BE2C (cell line): ENCODE measurements around the gene PRTN3.

Experiments used
- DNase-seq: peaks from one replicate; pipeline ENCODE4 v3.0.0-alpha.2; 2020
- H3K27me3 ChIP-seq: fragments of 250-450 bp; sonication (Bioruptor Pico); 2 replicates; pipeline ENCODE4 v1.5.1; 2020; ENCODE audit warnings: mild to moderate bottlenecking
- H3K36me3 ChIP-seq: fragments of 250-450 bp; sonication (Bioruptor Pico); 2 replicates; pipeline ENCODE4 v1.5.1; 2020; ENCODE audit warnings: mild to moderate bottlenecking
- H3K4me1 ChIP-seq: fragments of 250-450 bp; sonication (Bioruptor Pico); 2 replicates; pipeline ENCODE4 v1.5.1; 2020
- H3K4me3 ChIP-seq: 2 replicates; pipeline ENCODE4 v1.5.1; 2011; ENCODE audit warnings: low read depth, low read length
- H3K9me3 ChIP-seq: fragments of 250-450 bp; sonication (Bioruptor Pico); 2 replicates; pipeline ENCODE4 v1.5.1; 2020
- TF ChIP-seq, protein P1 (sequence below): IDR thresholded peaks from 2 replicates; pipeline ENCODE4 v1.5.1; 2012; ENCODE audit warnings: mild to moderate bottlenecking, low read depth, low read length

The PRTN3 gene

DNA sequence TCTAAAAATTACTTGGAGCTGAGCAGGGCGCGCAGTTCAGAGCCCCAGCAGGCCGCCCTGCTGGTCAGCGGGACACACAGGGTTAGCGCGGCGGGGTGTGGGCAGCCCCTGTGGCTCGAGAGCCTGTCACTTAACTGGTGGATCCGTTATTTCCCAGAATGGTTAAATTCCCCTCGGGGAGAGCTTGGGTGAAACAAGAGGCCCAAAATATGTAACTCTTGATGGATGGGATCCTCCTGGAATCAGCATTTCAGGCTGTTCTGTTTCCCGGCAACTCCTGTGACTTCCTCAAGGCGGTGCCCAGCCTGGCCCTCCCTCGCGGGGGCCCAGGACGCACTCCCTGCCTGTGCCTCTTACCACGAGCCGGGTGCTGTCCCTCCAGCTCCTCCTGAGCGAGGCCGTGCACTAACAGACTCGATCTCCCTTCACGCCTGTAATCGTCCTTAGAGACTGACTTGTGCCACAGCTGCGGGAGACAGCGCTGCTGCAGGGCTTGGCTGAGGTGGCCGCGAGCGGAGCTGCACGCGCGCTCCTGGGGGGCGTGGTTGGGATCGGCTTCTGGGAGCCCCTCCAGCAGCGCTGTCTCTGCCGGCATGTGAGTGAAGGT, 33.9 kb upstream of the PRTN3 start:
- DNase-seq: no peak
- Histone ChIP-seq H3K27me3 (no peaks in the 10 kb centered on the region), H3K4me3 (no peak overlapping the region), H3K36me3 (peaks cover 98% of the 10 kb centered on the region), H3K4me1 (peaks cover 19% of the 10 kb centered on the region), H3K9me3 (no peaks in the 10 kb centered on the region)
- TF ChIP-seq, protein P1, sequence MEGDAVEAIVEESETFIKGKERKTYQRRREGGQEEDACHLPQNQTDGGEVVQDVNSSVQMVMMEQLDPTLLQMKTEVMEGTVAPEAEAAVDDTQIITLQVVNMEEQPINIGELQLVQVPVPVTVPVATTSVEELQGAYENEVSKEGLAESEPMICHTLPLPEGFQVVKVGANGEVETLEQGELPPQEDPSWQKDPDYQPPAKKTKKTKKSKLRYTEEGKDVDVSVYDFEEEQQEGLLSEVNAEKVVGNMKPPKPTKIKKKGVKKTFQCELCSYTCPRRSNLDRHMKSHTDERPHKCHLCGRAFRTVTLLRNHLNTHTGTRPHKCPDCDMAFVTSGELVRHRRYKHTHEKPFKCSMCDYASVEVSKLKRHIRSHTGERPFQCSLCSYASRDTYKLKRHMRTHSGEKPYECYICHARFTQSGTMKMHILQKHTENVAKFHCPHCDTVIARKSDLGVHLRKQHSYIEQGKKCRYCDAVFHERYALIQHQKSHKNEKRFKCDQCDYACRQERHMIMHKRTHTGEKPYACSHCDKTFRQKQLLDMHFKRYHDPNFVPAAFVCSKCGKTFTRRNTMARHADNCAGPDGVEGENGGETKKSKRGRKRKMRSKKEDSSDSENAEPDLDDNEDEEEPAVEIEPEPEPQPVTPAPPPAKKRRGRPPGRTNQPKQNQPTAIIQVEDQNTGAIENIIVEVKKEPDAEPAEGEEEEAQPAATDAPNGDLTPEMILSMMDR: no peak

DNA sequence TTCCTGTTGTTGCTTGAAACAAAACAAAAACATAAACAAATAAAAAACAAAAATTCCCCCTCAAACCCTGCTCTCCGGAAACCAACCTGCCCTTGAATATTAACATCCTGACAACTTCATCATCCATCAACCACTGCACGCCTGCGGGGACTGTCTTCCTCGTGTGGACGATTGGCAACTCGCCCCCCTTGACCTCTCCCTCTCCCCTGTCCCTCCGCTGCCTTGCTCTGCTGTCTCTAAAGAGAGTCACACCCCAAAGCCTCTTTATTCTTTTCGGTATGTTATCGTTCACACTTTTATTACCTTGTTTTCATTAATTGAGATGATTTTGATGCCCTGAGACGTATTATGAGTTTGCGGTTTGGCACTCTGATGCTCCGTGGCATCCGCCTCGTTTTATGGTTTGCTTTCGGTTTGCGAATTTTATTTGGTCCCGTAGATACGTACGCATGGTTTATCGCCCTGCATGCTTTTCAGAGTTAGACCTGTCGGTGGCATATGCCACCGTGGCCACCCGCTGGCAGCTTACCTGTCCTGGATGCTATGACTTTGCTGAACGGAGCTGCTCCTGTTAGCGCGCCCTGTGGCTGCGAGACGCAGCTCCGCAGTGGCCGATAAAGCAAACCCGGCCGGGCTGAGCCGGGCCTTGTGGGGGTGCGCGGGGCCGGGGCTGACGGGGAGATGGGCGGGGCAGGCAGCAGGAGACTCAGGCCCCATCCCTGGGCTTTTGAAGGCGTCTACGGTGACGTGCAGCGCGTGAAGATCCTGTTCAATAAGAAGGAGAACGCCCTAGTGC, 33.0 kb upstream of the PRTN3 start:
- no peak overlapping the region for H3K4me3 ChIP-seq
- peaks cover 13% of the 10 kb centered on the region for H3K4me1 ChIP-seq
- TF ChIP-seq, protein P1: no peak
- no peak for DNase-seq
- H3K9me3 ChIP-seq: no peaks in the 10 kb centered on the region
- peaks cover 93% of the 10 kb centered on the region for H3K36me3 ChIP-seq
- H3K27me3 ChIP-seq: no peaks in the 10 kb centered on the region

DNA sequence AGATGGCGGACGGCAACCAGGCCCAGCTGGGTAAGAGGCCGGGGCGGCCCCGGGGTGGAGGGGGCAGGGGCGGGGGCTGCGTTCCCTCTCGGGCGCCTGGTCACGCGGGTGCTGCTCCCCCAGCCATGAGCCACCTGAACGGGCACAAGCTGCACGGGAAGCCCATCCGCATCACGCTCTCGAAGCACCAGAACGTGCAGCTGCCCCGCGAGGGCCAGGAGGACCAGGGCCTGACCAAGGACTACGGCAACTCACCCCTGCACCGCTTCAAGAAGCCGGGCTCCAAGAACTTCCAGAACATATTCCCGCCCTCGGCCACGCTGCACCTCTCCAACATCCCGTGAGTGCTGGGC, 32.4 kb upstream of the PRTN3 start:
- Histone ChIP-seq H3K36me3 (peaks cover 93% of the 10 kb centered on the region), H3K4me1 (peaks cover 9% of the 10 kb centered on the region), H3K4me3 (no peak overlapping the region), H3K27me3 (no peaks in the 10 kb centered on the region), H3K9me3 (no peaks in the 10 kb centered on the region)
- DNase-seq: no peak
- TF ChIP-seq, protein P1: no peak

DNA sequence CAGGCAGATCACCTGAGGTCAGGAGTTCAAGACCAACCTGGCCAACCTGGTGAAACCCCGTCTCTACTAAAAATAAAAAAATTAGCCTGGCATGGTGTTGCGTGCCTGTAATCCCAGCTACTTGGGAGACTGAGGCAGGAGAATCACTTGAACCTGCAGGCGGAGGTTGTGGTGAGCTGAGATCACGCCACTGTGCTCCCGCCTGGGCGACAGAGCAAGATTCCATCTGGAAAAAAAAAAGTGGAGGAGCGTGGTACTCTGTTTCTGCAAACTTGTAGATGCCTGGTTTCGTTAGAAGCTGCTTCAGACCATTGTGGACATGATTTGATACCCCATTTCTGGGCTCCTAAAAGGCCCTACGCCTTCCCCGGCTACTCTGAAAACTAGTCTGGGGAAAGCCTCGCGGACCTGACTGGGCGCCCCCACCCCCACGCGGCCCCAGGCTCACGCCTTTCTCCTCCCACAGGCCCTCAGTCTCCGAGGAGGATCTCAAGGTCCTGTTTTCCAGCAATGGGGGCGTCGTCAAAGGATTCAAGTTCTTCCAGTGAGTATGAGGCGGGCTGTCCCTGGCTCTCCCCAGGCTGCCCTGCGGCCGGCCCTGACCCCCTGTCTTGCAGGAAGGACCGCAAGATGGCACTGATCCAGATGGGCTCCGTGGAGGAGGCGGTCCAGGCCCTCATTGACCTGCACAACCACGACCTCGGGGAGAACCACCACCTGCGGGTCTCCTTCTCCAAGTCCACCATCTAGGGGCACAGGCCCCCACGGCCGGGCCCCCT, 30.5 kb upstream of the PRTN3 start:
- DNase-seq: no peak
- TF ChIP-seq, protein P1: no peak
- Histone ChIP-seq H3K27me3 (no peaks in the 10 kb centered on the region), H3K4me3 (no peak overlapping the region), H3K4me1 (peaks cover 3% of the 10 kb centered on the region), H3K9me3 (no peaks in the 10 kb centered on the region), H3K36me3 (peaks cover 89% of the 10 kb centered on the region)

DNA sequence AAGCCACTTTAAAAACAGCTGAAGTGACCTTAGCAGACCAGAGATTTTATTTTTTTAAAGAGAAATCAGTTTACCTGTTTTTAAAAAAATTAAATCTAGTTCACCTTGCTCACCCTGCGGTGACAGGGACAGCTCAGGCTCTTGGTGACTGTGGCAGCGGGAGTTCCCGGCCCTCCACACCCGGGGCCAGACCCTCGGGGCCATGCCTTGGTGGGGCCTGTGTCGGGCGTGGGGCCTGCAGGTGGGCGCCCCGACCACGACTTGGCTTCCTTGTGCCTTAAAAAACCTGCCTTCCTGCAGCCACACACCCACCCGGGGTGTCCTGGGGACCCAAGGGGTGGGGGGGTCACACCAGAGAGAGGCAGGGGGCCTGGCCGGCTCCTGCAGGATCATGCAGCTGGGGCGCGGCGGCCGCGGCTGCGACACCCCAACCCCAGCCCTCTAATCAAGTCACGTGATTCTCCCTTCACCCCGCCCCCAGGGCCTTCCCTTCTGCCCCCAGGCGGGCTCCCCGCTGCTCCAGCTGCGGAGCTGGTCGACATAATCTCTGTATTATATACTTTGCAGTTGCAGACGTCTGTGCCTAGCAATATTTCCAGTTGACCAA, 29.8 kb upstream of the PRTN3 start:
- H3K4me3 ChIP-seq: no peak overlapping the region
- no peaks in the 10 kb centered on the region for H3K27me3 ChIP-seq
- H3K9me3 ChIP-seq: no peaks in the 10 kb centered on the region
- peaks cover 86% of the 10 kb centered on the region for H3K36me3 ChIP-seq
- TF ChIP-seq, protein P1: no peak
- H3K4me1 ChIP-seq: no peaks in the 10 kb centered on the region
- DNase-seq: no peak
